Parathyroid adenoma (tissue), 2 donors: ENCODE results near the gene HIGD2A.

Experiments
- H2AFZ ChIP-seq: fragments of 300-600 bp; sonication (generic); one replicate; pipeline ENCODE4 v1.7.0; 2017; ENCODE audit warnings: antibody characterized with exemption, mild to moderate bottlenecking
- H3K27ac ChIP-seq: fragments of 300-600 bp; sonication (generic); one replicate; pipeline ENCODE4 v1.7.0; 2017
- H3K27me3 ChIP-seq: fragments of 300-600 bp; sonication (generic); one replicate; pipeline ENCODE4 v1.7.0; 2017; ENCODE audit warnings: low read length; ENCODE audit not compliant: control insufficient read depth, insufficient read depth
- H3K36me3 ChIP-seq: fragments of 300-600 bp; sonication (generic); one replicate; pipeline ENCODE4 v1.7.0; 2017; ENCODE audit warnings: low read length; ENCODE audit not compliant: control insufficient read depth, insufficient read depth
- H3K4me1 ChIP-seq: fragments of 300-600 bp; sonication (generic); one replicate; pipeline ENCODE4 v1.7.0; 2017; ENCODE audit warnings: control low read depth
- H3K4me2 ChIP-seq: fragments of 300-600 bp; sonication (generic); one replicate; pipeline ENCODE4 v1.7.0; 2017; ENCODE audit warnings: low read length
- H3K4me3 ChIP-seq: fragments of 300-600 bp; sonication (generic); one replicate; pipeline ENCODE4 v1.7.0; 2017; ENCODE audit warnings: low read depth, low read length
- H3K79me2 ChIP-seq: fragments of 300-600 bp; sonication (generic); one replicate; pipeline ENCODE4 v1.7.0; 2017; ENCODE audit warnings: control low read depth
- H3K9ac ChIP-seq: fragments of 300-600 bp; sonication (generic); one replicate; pipeline ENCODE4 v1.7.0; 2017; ENCODE audit warnings: mild to moderate bottlenecking
- H3K9me3 ChIP-seq: fragments of 300-600 bp; sonication (generic); one replicate; pipeline ENCODE4 v1.7.0; 2017; ENCODE audit warnings: low read length; ENCODE audit not compliant: control insufficient read depth
- CTCF ChIP-seq: fragments of 300-600 bp; sonication (generic); IDR thresholded peaks from one replicate; pipeline ENCODE4 v1.7.0; 2017; ENCODE audit warnings: antibody characterized with exemption, mild to moderate bottlenecking
- donor health status: primary hyperparathyroidism.

HIGD2A gene

GRCh38 chr5:176361437-176362232 is 26.9 kb upstream of the HIGD2A start, which contains the start of gene KIAA1191:
TSS of gene KIAA1191 (minus strand) at chr5:176361764. CDS start at chr5:176359508, 2,256 bp downstream.
- Histone ChIP-seq H3K79me2 (peaks cover 21% of the 10 kb centered on the region), H3K9ac (peak within 1 kb of the TSS; percentile 91), H3K27me3 (no peaks in the 10 kb centered on the region), H3K4me3 (peak within 1 kb of the TSS; percentile 96), H3K4me2 (peak within 1 kb of the TSS; percentile 89), H3K36me3 (no peaks in the 10 kb centered on the region), H3K4me1 (peaks cover 2% of the 10 kb centered on the region), H3K9me3 (no peaks in the 10 kb centered on the region), H3K27ac (peak within 1 kb of the TSS; percentile 40), H2AFZ (peak within 1 kb of the TSS; percentile 82)
- peak; percentile 13 for TF ChIP-seq CTCF

GRCh38 chr5:176362233-176362490 is 26.4 kb upstream of the HIGD2A start:
- Histone ChIP-seq H3K4me1 (no peaks in the 10 kb centered on the region), H3K4me3 (peak overlapping the region; percentile 96), H3K4me2 (peak overlapping the region; percentile 76), H3K36me3 (no peaks in the 10 kb centered on the region), H3K27ac (no peak overlapping the region), H2AFZ (peak overlapping the region; percentile 82), H3K79me2 (peaks cover 18% of the 10 kb centered on the region), H3K9me3 (no peaks in the 10 kb centered on the region), H3K9ac (no peak overlapping the region), H3K27me3 (no peaks in the 10 kb centered on the region)
- no peak for TF ChIP-seq CTCF

- TF ChIP-seq CTCF = no peak
- Histone ChIP-seq H3K27me3 (no peaks in the 10 kb centered on the region), H3K4me3 (peak overlapping the region; percentile 25), H3K9ac (no peak overlapping the region), H3K4me1 (no peaks in the 10 kb centered on the region), H2AFZ (peak overlapping the region; percentile 98), H3K9me3 (no peaks in the 10 kb centered on the region), H3K27ac (no peak overlapping the region), H3K4me2 (peak overlapping the region; percentile 45), H3K79me2 (peaks cover 11% of the 10 kb centered on the region), H3K36me3 (no peaks in the 10 kb centered on the region)
Observed at GRCh38 chr5:176364765-176365350, 23.7 kb upstream of the HIGD2A start.

GRCh38 chr5:176365351-176366231 is 23.0 kb upstream of the HIGD2A start, which contains the start of gene ARL10:
TSS of gene ARL10 (plus strand) at chr5:176365487. CDS start at chr5:176365564, 77 bp downstream.
- H3K27me3 ChIP-seq = no peaks in the 10 kb centered on the region
- H3K4me2 ChIP-seq = peak within 1 kb of the TSS; percentile 45
- peak within 1 kb of the TSS; percentile 25 for H3K4me3 ChIP-seq
- no peak for TF ChIP-seq CTCF
- H3K4me1 ChIP-seq = no peaks in the 10 kb centered on the region
- no peaks in the 10 kb centered on the region for H3K36me3 ChIP-seq
- peak within 1 kb of the TSS; percentile 98 for H2AFZ ChIP-seq
- no peak within 1 kb of the TSS for H3K27ac ChIP-seq
- peaks cover 11% of the 10 kb centered on the region for H3K79me2 ChIP-seq
- no peaks in the 10 kb centered on the region for H3K9me3 ChIP-seq
- H3K9ac ChIP-seq = no peak within 1 kb of the TSS
